HCT116 (cell line): ENCODE measurements around the gene GABARAP. TPM values are rescaled to one million over a fixed set of nuclear protein-coding genes. Genes with fewer than 3 reads are reported as not detected.

Source experiments
- ATAC-seq: fragments of 200-7000 bp; cut with Tn5 transposase; 2 replicates; pipeline ENCODE4 v1.9.1; 2020; ENCODE audit warnings: mild to moderate bottlenecking, moderate library complexity
- BruUV-seq: library from RNA; stranded (reverse); fragments of 400-500 nt; replicated peaks from 2 replicates; lab custom pipeline; 2021; lab: Mats Ljungman, UMichigan
- CTCF ChIA-PET: fragments of 300-600 bp; sonication (Branson Sonifier 250); formaldehyde crosslinking; loops from one replicate; lab custom pipeline; 2021; ENCODE audit warnings: antibody characterized with exemption; lab: Charles Lee
- POLR2A ChIA-PET: fragments of 300-600, 350-600 bp; sonication (Branson Sonifier 250); formaldehyde crosslinking; loops from one replicate; lab custom pipeline; 2021; ENCODE audit warnings: antibody characterized with exemption; lab: Charles Lee
- RAD21 ChIA-PET, 2 experiments: fragments of 300-600 bp; sonication (Branson Sonifier 250); formaldehyde crosslinking; loops; one replicate each; lab custom pipeline; 2023; ENCODE audit warnings: low total read pairs in 2 of 2; ENCODE audit not compliant: uncharacterized antibody in 2 of 2, unreplicated experiment in 2 of 2, low non-redundant PET in 1 of 2; lab: Charles Lee
- DNase-seq: peaks from one replicate; pipeline ENCODE4 v3.0.0-alpha.2; 2010; ENCODE audit warnings: low read depth, low spot score
- H2AFZ ChIP-seq: fragments of 200-600 bp; shearing (Covaris generic), sonication (generic); 2 replicates; pipeline ENCODE4 v1.6.1; 2017; ENCODE audit warnings: low read depth, mixed run types, mixed read lengths, antibody characterized with exemption, low read length; ENCODE audit not compliant: poor library complexity, severe bottlenecking
- H3K27ac ChIP-seq: 2 replicates; pipeline ENCODE4 v1.5.1; 2012; ENCODE audit warnings: low read depth, low read length
- H3K27me3 ChIP-seq: fragments of 200-600 bp; sonication (generic); 2 replicates; pipeline ENCODE4 v1.6.1; 2016; ENCODE audit warnings: mixed run types, low read length, mixed read lengths; ENCODE audit not compliant: insufficient read depth
- H3K36me3 ChIP-seq, 2 experiments: fragments of 200-500 bp in 1 of 2; fragments of 200-600 bp in 1 of 2; sonication (Bioruptor generic) in 1 of 2; sonication (generic) in 1 of 2; 2 replicates each; pipeline versions ENCODE4 v1.5.1 to v1.6.1; 2014 to 2016; ENCODE audit warnings: low read length in 2 of 2, inconsistent platforms in 1 of 2, mixed read lengths in 1 of 2, mixed run types in 1 of 2; ENCODE audit not compliant: insufficient read depth in 2 of 2, control insufficient read depth in 1 of 2
- H3K4me1 ChIP-seq, 2 experiments: fragments of 200-600 bp in 1 of 2; sonication (generic) in 1 of 2; 2 replicates each; pipeline versions ENCODE4 v1.5.1 to v1.6.1; 2012 to 2017; ENCODE audit warnings: low read length in 2 of 2, inconsistent platforms in 1 of 2, mild to moderate bottlenecking in 1 of 2, mixed read lengths in 1 of 2, mixed run types in 1 of 2, moderate library complexity in 1 of 2; ENCODE audit not compliant: insufficient read depth in 2 of 2, control insufficient read depth in 1 of 2
- H3K4me2 ChIP-seq: fragments of 200-600 bp; sonication (generic); 2 replicates; pipeline ENCODE4 v1.6.1; 2017; ENCODE audit warnings: mixed run types, low read length, mixed read lengths
- H3K4me3 ChIP-seq, 2 experiments: fragments of 200-600 bp in 1 of 2; sonication (generic) in 1 of 2; replicated peaks in 1 of 2; 2 replicates each; pipeline ENCODE4 v1.5.1; 2011 to 2016; ENCODE audit warnings: low read length in 2 of 2, control low read depth in 1 of 2, low read depth in 1 of 2, mild to moderate bottlenecking in 1 of 2, mixed read lengths in 1 of 2, mixed run types in 1 of 2
- H3K79me2 ChIP-seq: fragments of 200-600 bp; sonication (generic); 2 replicates; pipeline ENCODE4 v1.6.1; 2017; ENCODE audit warnings: mild to moderate bottlenecking, mixed run types, low read length, moderate library complexity, mixed read lengths; ENCODE audit not compliant: insufficient read depth
- H3K9ac ChIP-seq: fragments of 200-600 bp; sonication (generic); 2 replicates; pipeline ENCODE4 v1.6.1; 2016; ENCODE audit warnings: low read length, mixed read lengths
- H3K9me2 ChIP-seq: fragments of 200-600 bp; sonication (generic), shearing (Covaris generic); 2 replicates; pipeline ENCODE4 v1.6.1; 2017; ENCODE audit warnings: mixed run types, mild to moderate bottlenecking, moderate library complexity; ENCODE audit not compliant: insufficient read depth
- H3K9me3 ChIP-seq, 2 experiments: fragments of 200-500 bp in 1 of 2; fragments of 200-600 bp in 1 of 2; sonication (Bioruptor generic) in 1 of 2; sonication (generic) in 1 of 2; 2 replicates each; pipeline ENCODE4 v1.6.1; 2014 to 2017; ENCODE audit warnings: low read length in 2 of 2, mixed read lengths in 2 of 2, inconsistent platforms in 1 of 2, low read depth in 1 of 2, mild to moderate bottlenecking in 1 of 2, mixed run types in 1 of 2, moderate library complexity in 1 of 2; ENCODE audit not compliant: control insufficient read depth in 1 of 2, insufficient read depth in 1 of 2
- H4K20me1 ChIP-seq: fragments of 200-600 bp; sonication (generic), shearing (Covaris generic); 2 replicates; pipeline ENCODE4 v1.6.1; 2017; ENCODE audit warnings: mixed run types, mild to moderate bottlenecking, moderate library complexity; ENCODE audit not compliant: insufficient read depth
- CEBPB ChIP-seq: IDR thresholded peaks from 2 replicates; pipeline ENCODE4 v1.6.1; 2012; ENCODE audit warnings: low read depth
- EGR1 ChIP-seq: IDR thresholded peaks from 2 replicates; pipeline ENCODE4 v1.6.1; 2012; ENCODE audit warnings: low read depth
- ELF1 ChIP-seq: IDR thresholded peaks from 2 replicates; pipeline ENCODE4 v1.6.1; 2012; ENCODE audit warnings: low read depth, borderline replicate concordance
- EZH2 ChIP-seq: fragments of 200-600 bp; sonication (generic); IDR thresholded peaks from 2 replicates; pipeline ENCODE4 v1.6.1; 2017; ENCODE audit warnings: antibody characterized with exemption, mixed run types
- EZH2phosphoT487 ChIP-seq: fragments of 200-600 bp; IDR thresholded peaks from 2 replicates; pipeline ENCODE4 v1.6.1; 2018; ENCODE audit warnings: antibody characterized with exemption, borderline replicate concordance
- FOSL1 ChIP-seq: IDR thresholded peaks from 2 replicates; pipeline ENCODE4 v1.6.1; 2012; ENCODE audit warnings: low read depth
- JUND ChIP-seq: IDR thresholded peaks from 2 replicates; pipeline ENCODE4 v1.6.1; 2012
- POLR2A ChIP-seq: IDR thresholded peaks from 2 replicates; pipeline ENCODE4 v1.7.0; 2011; ENCODE audit warnings: borderline replicate concordance; ENCODE audit not compliant: insufficient read depth, insufficient read length; ENCODE audit errors: extremely low read depth
- POLR2AphosphoS5 ChIP-seq: IDR thresholded peaks from 2 replicates; pipeline ENCODE4 v1.6.1; 2011; ENCODE audit warnings: mild to moderate bottlenecking, low read depth, low read length, moderate library complexity
- SIN3A ChIP-seq: IDR thresholded peaks from 2 replicates; pipeline ENCODE4 v1.6.1; 2012; ENCODE audit warnings: low read depth
- SP1 ChIP-seq: IDR thresholded peaks from 2 replicates; pipeline ENCODE4 v1.6.1; 2012; ENCODE audit warnings: low read depth
- YY1 ChIP-seq: IDR thresholded peaks from 2 replicates; pipeline ENCODE4 v1.6.1; 2011; ENCODE audit warnings: low read length, low read depth, moderate library complexity, mild to moderate bottlenecking; ENCODE audit not compliant: insufficient replicate concordance; ENCODE audit errors: extremely low read depth
- intact Hi-C: fragments of 100-400 bp; cut with micrococcal nuclease; formaldehyde crosslinking; loops from 2 replicates; pipeline ENCODE4 v1.10.0; 2022
- total RNA-seq: library from RNA; stranded (reverse); gene quantifications from one replicate; pipeline ENCODE4 v1.2.1, GENCODE V29; 2021; ENCODE audit not compliant: unreplicated experiment
- TF ChIP-seq, protein P1 (sequence below), 3 experiments: fragments of 200-600 bp in 1 of 3; sonication (generic) in 1 of 3; IDR thresholded peaks in 2 of 3; conservative IDR thresholded peaks in 1 of 3; 2 replicates each; pipeline ENCODE4 v1.5.1; 2012 to 2017; ENCODE audit warnings: low read depth in 2 of 3, low read length in 2 of 3, antibody characterized with exemption in 1 of 3, borderline replicate concordance in 1 of 3, control low read depth in 1 of 3, mild to moderate bottlenecking in 1 of 3, mixed read lengths in 1 of 3, mixed run types in 1 of 3, moderate library complexity in 1 of 3; ENCODE audit not compliant: insufficient read depth in 1 of 3
- TF ChIP-seq, protein P2 (sequence below): IDR thresholded peaks from 2 replicates; pipeline ENCODE4 v1.6.1; 2012; ENCODE audit warnings: low read depth
- TF ChIP-seq, protein P3 (sequence below): IDR thresholded peaks from 2 replicates; pipeline ENCODE4 v1.6.1; 2012
- TF ChIP-seq, protein P4 (sequence below): IDR thresholded peaks from 2 replicates; pipeline ENCODE4 v1.6.1; 2012

GABARAP gene
- total RNA-seq, 1 experiment from 2014 or later = 287 TPM

DNA sequence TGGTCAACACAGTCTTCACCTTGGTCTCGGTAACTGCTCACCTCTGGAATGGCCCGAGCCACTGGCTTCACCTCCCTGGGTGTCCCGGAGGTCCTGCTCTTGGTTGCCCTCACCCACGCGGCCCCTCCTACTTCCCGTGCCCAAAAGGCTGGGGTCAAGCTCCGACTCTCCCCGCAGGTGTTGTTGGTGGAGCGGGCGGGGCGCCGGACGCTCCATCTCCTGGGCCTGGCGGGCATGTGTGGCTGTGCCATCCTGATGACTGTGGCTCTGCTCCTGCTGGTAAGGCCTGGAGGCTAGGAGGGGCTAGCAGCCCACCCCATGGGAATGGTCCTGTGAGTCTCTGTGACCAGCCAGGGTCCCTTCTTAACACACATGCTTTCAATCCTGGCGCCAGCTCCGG, 42.7 kb upstream of the GABARAP start (continued):
- TF ChIP-seq, protein P1, sequence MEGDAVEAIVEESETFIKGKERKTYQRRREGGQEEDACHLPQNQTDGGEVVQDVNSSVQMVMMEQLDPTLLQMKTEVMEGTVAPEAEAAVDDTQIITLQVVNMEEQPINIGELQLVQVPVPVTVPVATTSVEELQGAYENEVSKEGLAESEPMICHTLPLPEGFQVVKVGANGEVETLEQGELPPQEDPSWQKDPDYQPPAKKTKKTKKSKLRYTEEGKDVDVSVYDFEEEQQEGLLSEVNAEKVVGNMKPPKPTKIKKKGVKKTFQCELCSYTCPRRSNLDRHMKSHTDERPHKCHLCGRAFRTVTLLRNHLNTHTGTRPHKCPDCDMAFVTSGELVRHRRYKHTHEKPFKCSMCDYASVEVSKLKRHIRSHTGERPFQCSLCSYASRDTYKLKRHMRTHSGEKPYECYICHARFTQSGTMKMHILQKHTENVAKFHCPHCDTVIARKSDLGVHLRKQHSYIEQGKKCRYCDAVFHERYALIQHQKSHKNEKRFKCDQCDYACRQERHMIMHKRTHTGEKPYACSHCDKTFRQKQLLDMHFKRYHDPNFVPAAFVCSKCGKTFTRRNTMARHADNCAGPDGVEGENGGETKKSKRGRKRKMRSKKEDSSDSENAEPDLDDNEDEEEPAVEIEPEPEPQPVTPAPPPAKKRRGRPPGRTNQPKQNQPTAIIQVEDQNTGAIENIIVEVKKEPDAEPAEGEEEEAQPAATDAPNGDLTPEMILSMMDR (IDR thresholded peaks at IDR 0.05 in 2 of 3, conservative IDR thresholded peaks at IDR 0.05 in 1 of 3; ENCODE audit: borderline replicate concordance in 1 of 3, insufficient read depth in 1 of 3, low read depth in 2 of 3, low read length in 2 of 3) = no peak
- no peak for TF ChIP-seq ELF1

DNA sequence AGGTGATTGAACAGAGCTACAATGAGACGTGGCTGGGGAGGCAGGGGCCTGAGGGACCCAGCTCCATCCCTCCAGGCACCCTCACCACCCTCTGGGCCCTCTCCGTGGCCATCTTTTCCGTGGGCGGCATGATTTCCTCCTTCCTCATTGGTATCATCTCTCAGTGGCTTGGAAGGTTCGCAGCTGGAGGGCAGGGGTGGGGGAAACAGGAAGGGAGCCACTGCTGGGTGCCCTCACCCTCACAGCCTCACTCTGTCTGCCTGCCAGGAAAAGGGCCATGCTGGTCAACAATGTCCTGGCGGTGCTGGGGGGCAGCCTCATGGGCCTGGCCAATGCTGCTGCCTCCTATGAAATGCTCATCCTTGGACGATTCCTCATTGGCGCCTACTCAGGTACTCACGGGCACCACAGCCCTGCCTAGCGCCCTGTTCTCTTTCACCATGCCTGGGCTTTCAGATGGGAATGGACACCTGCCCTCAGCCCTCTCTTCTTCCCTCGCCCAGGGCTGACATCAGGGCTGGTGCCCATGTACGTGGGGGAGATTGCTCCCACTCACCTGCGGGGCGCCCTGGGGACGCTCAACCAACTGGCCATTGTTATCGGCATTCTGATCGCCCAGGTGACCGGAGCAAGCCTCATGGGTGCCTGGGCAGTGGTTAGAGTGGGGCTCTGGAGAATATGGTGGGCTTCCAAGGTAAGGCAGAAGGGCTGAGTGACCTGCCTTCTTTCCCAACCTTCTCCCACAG, 41.4 kb upstream of the GABARAP start:
- Histone ChIP-seq H3K9me3 (no peaks in the 10 kb centered on the region), H3K4me1 (peaks cover 13 to 34% of the 10 kb centered on the region in 2 experiments), H3K9ac (no peak overlapping the region), H2AFZ (no peak overlapping the region), H3K4me3 (no peak overlapping the region), H3K36me3 (no peaks in the 10 kb centered on the region), H4K20me1 (no peaks in the 10 kb centered on the region), H3K27me3 (no peaks in the 10 kb centered on the region), H3K27ac (no peak overlapping the region; the same call in 1 of the 2 replicates), H3K9me2 (no peaks in the 10 kb centered on the region), H3K79me2 (no peaks in the 10 kb centered on the region), H3K4me2 (no peak overlapping the region)
- ChIA-PET POLR2A (interaction anchor here (0.9 kb wide), 1 partner anchor 18 kb away, joined by 3 read pairs; no protein-coding TSS in a partner anchor), RAD21 (no interaction called here), CTCF (interaction anchor here (1.2 kb wide), 1 partner anchor 13 kb away, joined by 3 read pairs; no protein-coding TSS in a partner anchor)
- ATAC-seq (no peak), DNase-seq (no peak)
- BruUV-seq = no TSS peak
- intact Hi-C loops = no loop called here
- no peak for TF ChIP-seq EGR1
- TF ChIP-seq POLR2A = no peak
- TF ChIP-seq, protein P2, sequence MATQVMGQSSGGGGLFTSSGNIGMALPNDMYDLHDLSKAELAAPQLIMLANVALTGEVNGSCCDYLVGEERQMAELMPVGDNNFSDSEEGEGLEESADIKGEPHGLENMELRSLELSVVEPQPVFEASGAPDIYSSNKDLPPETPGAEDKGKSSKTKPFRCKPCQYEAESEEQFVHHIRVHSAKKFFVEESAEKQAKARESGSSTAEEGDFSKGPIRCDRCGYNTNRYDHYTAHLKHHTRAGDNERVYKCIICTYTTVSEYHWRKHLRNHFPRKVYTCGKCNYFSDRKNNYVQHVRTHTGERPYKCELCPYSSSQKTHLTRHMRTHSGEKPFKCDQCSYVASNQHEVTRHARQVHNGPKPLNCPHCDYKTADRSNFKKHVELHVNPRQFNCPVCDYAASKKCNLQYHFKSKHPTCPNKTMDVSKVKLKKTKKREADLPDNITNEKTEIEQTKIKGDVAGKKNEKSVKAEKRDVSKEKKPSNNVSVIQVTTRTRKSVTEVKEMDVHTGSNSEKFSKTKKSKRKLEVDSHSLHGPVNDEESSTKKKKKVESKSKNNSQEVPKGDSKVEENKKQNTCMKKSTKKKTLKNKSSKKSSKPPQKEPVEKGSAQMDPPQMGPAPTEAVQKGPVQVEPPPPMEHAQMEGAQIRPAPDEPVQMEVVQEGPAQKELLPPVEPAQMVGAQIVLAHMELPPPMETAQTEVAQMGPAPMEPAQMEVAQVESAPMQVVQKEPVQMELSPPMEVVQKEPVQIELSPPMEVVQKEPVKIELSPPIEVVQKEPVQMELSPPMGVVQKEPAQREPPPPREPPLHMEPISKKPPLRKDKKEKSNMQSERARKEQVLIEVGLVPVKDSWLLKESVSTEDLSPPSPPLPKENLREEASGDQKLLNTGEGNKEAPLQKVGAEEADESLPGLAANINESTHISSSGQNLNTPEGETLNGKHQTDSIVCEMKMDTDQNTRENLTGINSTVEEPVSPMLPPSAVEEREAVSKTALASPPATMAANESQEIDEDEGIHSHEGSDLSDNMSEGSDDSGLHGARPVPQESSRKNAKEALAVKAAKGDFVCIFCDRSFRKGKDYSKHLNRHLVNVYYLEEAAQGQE = no peak
- TF ChIP-seq SIN3A = no peak
- no peak for TF ChIP-seq ELF1
- no peak for TF ChIP-seq POLR2AphosphoS5
- TF ChIP-seq, protein P1 (IDR thresholded peaks at IDR 0.05 in 2 of 3, conservative IDR thresholded peaks at IDR 0.05 in 1 of 3; ENCODE audit: borderline replicate concordance in 1 of 3, insufficient read depth in 1 of 3, low read depth in 2 of 3, low read length in 2 of 3) = no peak
- TF ChIP-seq, protein P3, sequence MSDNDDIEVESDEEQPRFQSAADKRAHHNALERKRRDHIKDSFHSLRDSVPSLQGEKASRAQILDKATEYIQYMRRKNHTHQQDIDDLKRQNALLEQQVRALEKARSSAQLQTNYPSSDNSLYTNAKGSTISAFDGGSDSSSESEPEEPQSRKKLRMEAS = no peak
- no peak for TF ChIP-seq CEBPB
- TF ChIP-seq EZH2 = no peak
- TF ChIP-seq YY1 = no peak
- TF ChIP-seq FOSL1 = no peak
- TF ChIP-seq, protein P4, sequence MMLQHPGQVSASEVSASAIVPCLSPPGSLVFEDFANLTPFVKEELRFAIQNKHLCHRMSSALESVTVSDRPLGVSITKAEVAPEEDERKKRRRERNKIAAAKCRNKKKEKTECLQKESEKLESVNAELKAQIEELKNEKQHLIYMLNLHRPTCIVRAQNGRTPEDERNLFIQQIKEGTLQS = no peak
- no peak for TF ChIP-seq JUND
- TF ChIP-seq SP1 = no peak
- no peak for TF ChIP-seq EZH2phosphoT487
